ENCODE data around the gene R3HCC1L. TPM values are rescaled to one million over a fixed set of nuclear protein-coding genes. Genes with fewer than 3 reads are reported as not detected.

The R3HCC1L gene
- total and polyA plus RNA-seq, 12 donors, result 6.5 to 24.3 (median 10.1) TPM

- H3K36me3 ChIP-seq (replicated peaks in 1 of 2), result no peaks in the 10 kb centered on the region
- TF ChIP-seq POLR2A (IDR thresholded peaks at IDR 0.05), result no peak
- TF ChIP-seq, protein P1, sequence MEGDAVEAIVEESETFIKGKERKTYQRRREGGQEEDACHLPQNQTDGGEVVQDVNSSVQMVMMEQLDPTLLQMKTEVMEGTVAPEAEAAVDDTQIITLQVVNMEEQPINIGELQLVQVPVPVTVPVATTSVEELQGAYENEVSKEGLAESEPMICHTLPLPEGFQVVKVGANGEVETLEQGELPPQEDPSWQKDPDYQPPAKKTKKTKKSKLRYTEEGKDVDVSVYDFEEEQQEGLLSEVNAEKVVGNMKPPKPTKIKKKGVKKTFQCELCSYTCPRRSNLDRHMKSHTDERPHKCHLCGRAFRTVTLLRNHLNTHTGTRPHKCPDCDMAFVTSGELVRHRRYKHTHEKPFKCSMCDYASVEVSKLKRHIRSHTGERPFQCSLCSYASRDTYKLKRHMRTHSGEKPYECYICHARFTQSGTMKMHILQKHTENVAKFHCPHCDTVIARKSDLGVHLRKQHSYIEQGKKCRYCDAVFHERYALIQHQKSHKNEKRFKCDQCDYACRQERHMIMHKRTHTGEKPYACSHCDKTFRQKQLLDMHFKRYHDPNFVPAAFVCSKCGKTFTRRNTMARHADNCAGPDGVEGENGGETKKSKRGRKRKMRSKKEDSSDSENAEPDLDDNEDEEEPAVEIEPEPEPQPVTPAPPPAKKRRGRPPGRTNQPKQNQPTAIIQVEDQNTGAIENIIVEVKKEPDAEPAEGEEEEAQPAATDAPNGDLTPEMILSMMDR (IDR thresholded peaks at IDR 0.05), result no peak
- WGBS, 4 donors, result 46 to 60% (median 53%) methylated on average over 1 of the region's 1 CpG
- no peaks in the 10 kb centered on the region for H3K27me3 ChIP-seq
- no peak overlapping the region for H3K27ac ChIP-seq
- no peak overlapping the region for H3K4me3 ChIP-seq
- intact Hi-C loops (cut with DNase I), result no loop called here
- H3K9me3 ChIP-seq (replicated peaks in 1 of 3), result no peaks in the 10 kb centered on the region
- no peak for DNase-seq
- H3K4me1 ChIP-seq (replicated peaks in 1 of 2), result no peaks in the 10 kb centered on the region
Observed at GRCh38 chr10:98110356-98110755, 24.1 kb upstream of the R3HCC1L start.

DNA sequence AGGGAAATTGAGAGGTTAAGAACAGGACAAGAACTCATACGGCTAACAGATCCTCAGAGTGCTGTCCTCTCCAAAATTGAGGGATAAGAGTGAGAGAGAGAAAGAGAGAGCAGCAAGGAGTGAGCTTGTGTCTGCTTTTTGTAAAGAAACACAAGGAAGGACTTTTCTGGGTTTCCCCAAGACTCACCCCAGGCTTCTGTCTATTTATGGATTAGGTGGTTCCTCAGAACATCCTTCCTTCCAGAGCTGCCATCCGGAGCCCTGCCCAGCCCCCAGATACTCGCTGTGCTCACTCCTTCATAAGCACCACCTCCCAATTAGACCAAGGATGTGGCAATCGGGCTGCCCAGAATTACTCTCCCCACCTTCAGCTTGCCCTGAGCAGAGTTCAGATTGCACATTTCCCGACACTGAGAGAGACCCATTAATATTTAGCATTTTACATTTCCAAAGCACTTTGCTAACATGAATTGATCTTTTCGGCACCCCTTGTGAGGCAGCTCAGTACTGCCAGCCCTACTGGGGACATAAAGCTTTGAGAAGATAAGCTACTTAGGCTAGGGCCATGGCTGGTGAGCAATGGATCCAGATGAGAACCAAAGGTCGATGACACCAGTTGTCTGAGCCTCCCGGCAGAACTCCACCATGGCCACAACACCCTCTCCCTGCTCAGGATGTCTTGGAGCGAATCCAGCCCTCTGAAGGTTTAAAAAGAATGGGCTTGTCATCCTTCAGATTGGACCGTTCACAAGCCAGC lies 19.2 kb upstream of the R3HCC1L start:
- no peak overlapping the region for H3K4me3 ChIP-seq
- H3K36me3 ChIP-seq (replicated peaks in 1 of 2), result no peaks in the 10 kb centered on the region
- DNase-seq, result peak in 1 of 7 donors; percentile 19

DNA sequence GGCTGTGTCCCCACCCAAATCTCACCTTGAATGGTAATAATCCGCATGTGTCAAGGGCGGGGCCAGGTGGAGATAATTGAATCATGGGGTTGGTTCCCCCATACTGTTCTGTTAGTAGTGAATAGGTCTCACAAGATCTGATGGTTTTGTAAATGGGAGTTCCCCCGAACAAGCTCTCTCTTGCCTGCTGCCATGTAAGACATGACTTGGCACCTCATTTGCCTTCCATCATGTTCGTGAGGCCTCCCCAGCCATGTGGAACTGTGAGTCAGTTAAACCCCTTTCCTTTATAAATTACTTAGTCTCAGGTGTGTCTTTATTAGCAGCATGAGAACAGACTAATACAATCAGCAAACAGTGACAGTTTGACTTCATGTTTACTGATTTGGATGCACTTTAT lies 14.6 kb upstream of the R3HCC1L start:
- Histone ChIP-seq H3K4me3 (no peak overlapping the region), H3K27me3 (peaks cover 11% of the 10 kb centered on the region), H3K36me3 (replicated peaks in 1 of 2) (no peaks in the 10 kb centered on the region), H3K27ac (no peak overlapping the region), H3K4me1 (replicated peaks in 1 of 2) (no peaks in the 10 kb centered on the region), H3K9me3 (replicated peaks in 1 of 3) (peaks cover 0 to 13% (median 0%) of the 10 kb centered on the region in 3 donors)
- TF ChIP-seq, protein P1 (IDR thresholded peaks at IDR 0.05), result no peak
- no peak for DNase-seq
- intact Hi-C loops (cut with DNase I), result no loop called here
- 74 to 85% (median 81%) methylated on average over 4 of the region's 4 CpGs for WGBS, 4 donors

More for the DNA sequence above, 19.2 kb upstream of the R3HCC1L start:
- H3K27ac ChIP-seq, result no peak overlapping the region
- 42 to 53% (median 50%) methylated on average over 6 to 10 of the region's 10 CpGs for WGBS, 4 donors
- peaks cover 3% of the 10 kb centered on the region for H3K27me3 ChIP-seq
- H3K9me3 ChIP-seq (replicated peaks in 1 of 3), result no peaks in the 10 kb centered on the region
- intact Hi-C loops (cut with DNase I), result no loop called here
- no peaks in the 10 kb centered on the region for H3K4me1 ChIP-seq (replicated peaks in 1 of 2)
- no peak for TF ChIP-seq POLR2A (IDR thresholded peaks at IDR 0.05)
- TF ChIP-seq, protein P1 (IDR thresholded peaks at IDR 0.05), result no peak

DNA sequence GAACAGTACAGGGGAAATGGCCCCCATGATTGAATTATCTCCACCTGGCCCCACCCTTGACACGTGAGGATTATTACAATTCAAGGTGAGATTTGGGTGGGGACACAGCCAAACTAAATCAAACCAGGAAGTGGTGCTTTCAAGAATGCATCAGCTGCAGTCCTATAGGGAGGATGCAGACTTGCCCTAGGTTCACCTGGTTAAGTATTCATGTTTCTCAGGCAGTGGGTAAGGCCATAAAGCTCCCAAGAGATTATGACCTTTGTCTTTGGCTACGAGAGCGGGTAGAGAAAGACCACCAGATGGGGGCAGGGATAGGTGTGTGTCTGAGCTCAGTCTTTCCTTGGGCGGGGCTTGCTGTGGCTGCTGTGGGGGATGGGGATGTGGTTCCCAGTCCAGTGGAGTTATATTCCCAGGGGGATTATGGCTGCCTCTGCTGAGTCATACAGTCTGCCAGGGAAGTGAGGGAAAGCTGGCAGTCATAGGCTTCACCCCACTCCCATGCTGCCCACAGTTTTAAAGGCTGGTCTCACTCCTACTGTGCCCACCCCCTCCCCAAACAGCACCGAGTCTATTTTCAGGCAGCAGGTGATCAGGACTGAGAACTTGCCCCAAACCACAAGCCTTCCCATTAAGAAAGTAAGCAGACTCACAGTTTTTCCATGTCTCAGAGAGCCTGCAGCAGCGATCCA lies 8.4 kb upstream of the R3HCC1L start:
- no peak overlapping the region for H3K4me3 ChIP-seq
- H3K4me1 ChIP-seq (replicated peaks in 1 of 2), result no peaks in the 10 kb centered on the region
- TF ChIP-seq POLR2A (IDR thresholded peaks at IDR 0.05), result no peak
- TF ChIP-seq, protein P1 (IDR thresholded peaks at IDR 0.05), result no peak
- DNase-seq, result no peak
- H3K9me3 ChIP-seq (replicated peaks in 1 of 3), result peaks cover 0 to 13% (median 0%) of the 10 kb centered on the region in 3 donors
- no peak overlapping the region for H3K27ac ChIP-seq
- 75 to 95% (median 84%) methylated on average over 5 to 6 of the region's 6 CpGs for WGBS, 4 donors
- peaks cover 12% of the 10 kb centered on the region for H3K27me3 ChIP-seq
- H3K36me3 ChIP-seq (replicated peaks in 1 of 2), result no peaks in the 10 kb centered on the region
- intact Hi-C loops (cut with DNase I), result no loop called here
